IMR-90 (cell line): ENCODE results near the gene ZBTB1.

Source experiments
- BHLHE40 ChIP-seq: fragments of 150-350 bp; IDR thresholded peaks from 2 replicates; pipeline ENCODE4 v1.6.1; 2016; ENCODE audit warnings: mild to moderate bottlenecking, low read depth, low read length
- CEBPB ChIP-seq: IDR thresholded peaks from 2 replicates; pipeline ENCODE4 v1.6.1; 2012; ENCODE audit warnings: low read depth, low read length, improper control_type of control experiment
- MAFK ChIP-seq: IDR thresholded peaks from 2 replicates; pipeline ENCODE4 v1.6.1; 2012; ENCODE audit warnings: low read depth, low read length, improper control_type of control experiment
- MAZ ChIP-seq: IDR thresholded peaks from 2 replicates; pipeline ENCODE4 v1.6.1; 2012; ENCODE audit warnings: low read depth, mild to moderate bottlenecking, low read length, improper control_type of control experiment, moderate library complexity, borderline replicate concordance
- MXI1 ChIP-seq: IDR thresholded peaks from 2 replicates; pipeline ENCODE4 v1.6.1; 2012; ENCODE audit warnings: low read depth, mild to moderate bottlenecking, low read length, moderate library complexity, borderline replicate concordance
- NFE2L2 ChIP-seq: fragments of 150-350 bp; IDR thresholded peaks from 2 replicates; pipeline ENCODE4 v1.6.1; 2016; ENCODE audit warnings: low read depth, mild to moderate bottlenecking, low read length
- POLR2A ChIP-seq: IDR thresholded peaks from 2 replicates; pipeline ENCODE4 v1.6.1; 2012; ENCODE audit warnings: mild to moderate bottlenecking, low read depth, low read length
- RAD21 ChIP-seq: IDR thresholded peaks from 2 replicates; pipeline ENCODE4 v1.6.1; 2012; ENCODE audit warnings: low read length, improper control_type of control experiment
- RCOR1 ChIP-seq: IDR thresholded peaks from 2 replicates; pipeline ENCODE4 v1.6.1; 2012; ENCODE audit warnings: mild to moderate bottlenecking, low read length, improper control_type of control experiment; ENCODE audit not compliant: insufficient replicate concordance
- RFX5 ChIP-seq: IDR thresholded peaks from 2 replicates; pipeline ENCODE4 v1.8.0; 2012; ENCODE audit warnings: low read depth, mild to moderate bottlenecking, low read length, moderate library complexity
- SMC3 ChIP-seq: fragments of 150-350 bp; IDR thresholded peaks from 2 replicates; pipeline ENCODE4 v1.6.1; 2016; ENCODE audit warnings: low read depth, mild to moderate bottlenecking, antibody characterized with exemption, low read length, moderate library complexity
- TF ChIP-seq, protein P1 (sequence below): conservative IDR thresholded peaks from 2 replicates; pipeline ENCODE4 v1.5.1; 2012; ENCODE audit warnings: mild to moderate bottlenecking, low read depth, low read length, improper control_type of control experiment
- TF ChIP-seq, protein P2 (sequence below): fragments of 150-350 bp; IDR thresholded peaks from 2 replicates; pipeline ENCODE4 v1.6.1; 2017; ENCODE audit warnings: mild to moderate bottlenecking, antibody characterized with exemption, low read length, low read depth

DNA sequence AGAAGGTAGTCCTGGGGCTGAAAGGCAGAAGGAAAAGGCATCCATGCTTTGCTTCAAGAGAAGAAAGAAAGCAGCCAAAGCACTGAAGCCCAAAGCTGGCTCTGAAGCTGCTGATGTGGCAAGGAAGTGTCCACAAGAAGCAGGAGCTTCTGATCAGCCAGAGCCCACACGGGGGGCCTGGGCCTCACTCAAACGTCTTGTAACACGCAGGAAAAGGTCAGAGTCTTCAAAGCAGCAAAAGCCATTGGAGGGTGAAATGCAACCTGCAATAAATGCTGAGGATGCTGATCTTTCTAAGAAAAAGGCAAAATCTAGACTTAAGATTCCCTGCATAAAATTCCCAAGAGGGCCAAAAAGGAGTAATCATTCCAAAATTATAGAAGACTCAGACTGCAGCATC lies 36.1 kb upstream of the ZBTB1 start:
- TF ChIP-seq, protein P1, sequence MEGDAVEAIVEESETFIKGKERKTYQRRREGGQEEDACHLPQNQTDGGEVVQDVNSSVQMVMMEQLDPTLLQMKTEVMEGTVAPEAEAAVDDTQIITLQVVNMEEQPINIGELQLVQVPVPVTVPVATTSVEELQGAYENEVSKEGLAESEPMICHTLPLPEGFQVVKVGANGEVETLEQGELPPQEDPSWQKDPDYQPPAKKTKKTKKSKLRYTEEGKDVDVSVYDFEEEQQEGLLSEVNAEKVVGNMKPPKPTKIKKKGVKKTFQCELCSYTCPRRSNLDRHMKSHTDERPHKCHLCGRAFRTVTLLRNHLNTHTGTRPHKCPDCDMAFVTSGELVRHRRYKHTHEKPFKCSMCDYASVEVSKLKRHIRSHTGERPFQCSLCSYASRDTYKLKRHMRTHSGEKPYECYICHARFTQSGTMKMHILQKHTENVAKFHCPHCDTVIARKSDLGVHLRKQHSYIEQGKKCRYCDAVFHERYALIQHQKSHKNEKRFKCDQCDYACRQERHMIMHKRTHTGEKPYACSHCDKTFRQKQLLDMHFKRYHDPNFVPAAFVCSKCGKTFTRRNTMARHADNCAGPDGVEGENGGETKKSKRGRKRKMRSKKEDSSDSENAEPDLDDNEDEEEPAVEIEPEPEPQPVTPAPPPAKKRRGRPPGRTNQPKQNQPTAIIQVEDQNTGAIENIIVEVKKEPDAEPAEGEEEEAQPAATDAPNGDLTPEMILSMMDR: no peak
- no peak for TF ChIP-seq RCOR1
- TF ChIP-seq SMC3: no peak
- TF ChIP-seq POLR2A: no peak
- no peak for TF ChIP-seq MXI1
- TF ChIP-seq, protein P2, sequence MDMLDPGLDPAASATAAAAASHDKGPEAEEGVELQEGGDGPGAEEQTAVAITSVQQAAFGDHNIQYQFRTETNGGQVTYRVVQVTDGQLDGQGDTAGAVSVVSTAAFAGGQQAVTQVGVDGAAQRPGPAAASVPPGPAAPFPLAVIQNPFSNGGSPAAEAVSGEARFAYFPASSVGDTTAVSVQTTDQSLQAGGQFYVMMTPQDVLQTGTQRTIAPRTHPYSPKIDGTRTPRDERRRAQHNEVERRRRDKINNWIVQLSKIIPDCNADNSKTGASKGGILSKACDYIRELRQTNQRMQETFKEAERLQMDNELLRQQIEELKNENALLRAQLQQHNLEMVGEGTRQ: no peak
- TF ChIP-seq RAD21: no peak
- TF ChIP-seq MAZ: no peak
- no peak for TF ChIP-seq NFE2L2
- no peak for TF ChIP-seq CEBPB
- TF ChIP-seq BHLHE40: no peak
- TF ChIP-seq MAFK: no peak
- TF ChIP-seq RFX5: no peak
